ENCODE data around the gene FKBP14.
A peak's percentile ranks its signal among the peaks of the same experiment; 100 is the strongest.
"Not testable (repeated sequence)": the region's sequence is repeated elsewhere in the genome, so short reads cannot be mapped to it uniquely, and the experiment has no call there.

FKBP14 gene

DNA sequence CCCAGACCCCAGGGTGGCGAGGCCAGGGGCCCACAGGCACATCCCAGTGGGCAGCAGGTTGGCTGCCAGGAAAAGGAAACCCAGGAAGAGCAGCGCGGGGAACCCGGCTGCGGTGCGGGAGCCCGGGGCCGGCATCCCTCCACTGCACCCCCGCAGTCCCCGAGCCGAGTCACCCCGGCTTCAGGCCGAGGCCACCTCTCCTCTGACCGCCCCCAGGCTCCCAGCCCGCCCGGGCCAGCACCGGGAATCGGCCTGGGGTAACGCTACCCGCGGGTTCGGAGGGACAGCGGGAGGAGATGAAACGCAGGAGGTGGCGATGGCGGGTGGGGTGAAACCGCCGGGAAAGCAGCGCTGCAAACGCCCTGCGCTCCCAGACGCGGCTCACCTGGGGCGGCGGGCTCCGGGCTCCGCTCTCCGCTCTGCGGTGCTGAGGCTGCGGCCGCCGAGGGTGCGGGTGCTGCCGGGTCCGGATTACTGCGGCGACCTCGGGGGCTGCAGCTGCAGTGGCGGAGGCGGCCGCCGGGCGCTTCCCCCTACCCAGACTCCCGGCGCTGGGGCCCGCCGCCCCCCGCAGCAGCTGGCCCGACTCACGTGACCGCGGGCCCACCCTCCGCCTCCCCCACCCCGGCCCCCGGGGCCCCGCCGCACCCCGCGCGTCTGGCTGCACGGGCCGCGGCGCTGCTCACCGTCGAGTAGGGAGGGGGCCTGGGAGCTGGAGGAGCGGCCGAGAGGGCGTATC lies 37.1 kb downstream of the FKBP14 start, which contains the start of gene SCRN1:
Gene SCRN1, minus strand, starts transcription at position 545 of the 739 bp plus-strand sequence. CDS start 20,734 bp downstream, outside the sequence.
- no peak for DNase-seq

DNA sequence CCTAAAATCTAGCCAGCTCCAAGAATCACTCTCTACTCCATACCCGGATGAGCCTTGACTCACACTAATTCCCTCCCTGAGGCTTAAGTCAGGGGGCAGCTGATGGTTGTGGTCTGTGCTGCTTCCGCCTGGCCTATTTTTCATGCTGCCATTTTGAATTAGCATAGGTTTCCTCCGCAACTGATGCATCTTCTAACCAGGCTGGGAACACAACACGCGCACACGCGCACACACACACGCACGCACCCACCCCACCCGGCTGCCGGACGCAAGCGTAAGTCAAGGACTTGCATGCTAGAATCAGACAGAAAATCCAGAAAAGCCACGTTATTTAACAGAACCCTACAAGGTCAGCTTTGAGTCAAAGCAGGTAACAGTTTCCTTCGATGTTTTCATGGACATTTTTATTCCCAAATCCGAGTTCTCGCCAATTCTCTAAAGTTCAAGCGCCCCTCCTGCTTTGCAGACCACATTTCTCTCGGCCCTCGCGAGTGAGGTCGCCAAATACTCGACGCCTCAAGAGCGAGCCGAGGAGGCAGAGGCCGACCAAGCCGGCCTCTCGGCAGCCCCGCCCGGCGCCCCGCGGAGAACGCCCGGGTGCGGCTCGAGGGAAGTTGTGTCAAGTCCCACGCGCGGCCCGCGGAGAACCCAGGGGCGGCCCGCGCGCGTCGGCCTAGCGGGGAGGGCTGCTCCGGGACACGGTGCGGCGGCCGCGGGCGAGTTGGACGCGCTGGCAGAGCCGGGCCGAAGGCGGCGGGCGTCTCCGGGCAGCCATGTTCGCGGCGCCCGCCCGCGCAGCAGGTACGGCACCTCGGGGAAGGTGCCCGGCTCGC lies 37.9 kb downstream of the FKBP14 start:
- DNase-seq = peak; percentile 20

DNA sequence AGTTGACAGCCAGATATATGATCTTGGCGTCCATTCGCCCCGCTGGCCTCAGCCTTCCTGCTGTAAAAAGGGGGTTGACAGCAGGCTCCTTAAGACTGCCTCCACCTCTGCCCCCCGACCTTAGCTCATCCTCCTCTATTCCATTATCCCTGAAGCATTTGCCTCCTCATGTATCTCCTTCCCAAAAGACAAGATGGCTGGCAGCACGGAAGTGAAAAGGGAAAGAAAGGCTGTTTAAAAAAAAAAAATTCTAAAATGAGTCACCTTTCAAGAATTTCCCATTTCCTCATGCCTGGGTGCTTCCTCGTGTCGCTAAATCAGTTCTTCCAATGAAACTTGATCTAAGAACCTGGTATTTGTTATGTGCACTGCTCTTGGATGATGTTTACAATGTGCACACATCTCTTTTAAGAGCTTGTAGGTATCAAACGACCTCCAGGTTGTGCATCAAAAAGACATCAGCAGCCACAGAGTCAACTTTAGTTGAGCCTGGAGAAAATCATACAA lies 38.6 kb downstream of the FKBP14 start:
- DNase-seq = no peak

DNA sequence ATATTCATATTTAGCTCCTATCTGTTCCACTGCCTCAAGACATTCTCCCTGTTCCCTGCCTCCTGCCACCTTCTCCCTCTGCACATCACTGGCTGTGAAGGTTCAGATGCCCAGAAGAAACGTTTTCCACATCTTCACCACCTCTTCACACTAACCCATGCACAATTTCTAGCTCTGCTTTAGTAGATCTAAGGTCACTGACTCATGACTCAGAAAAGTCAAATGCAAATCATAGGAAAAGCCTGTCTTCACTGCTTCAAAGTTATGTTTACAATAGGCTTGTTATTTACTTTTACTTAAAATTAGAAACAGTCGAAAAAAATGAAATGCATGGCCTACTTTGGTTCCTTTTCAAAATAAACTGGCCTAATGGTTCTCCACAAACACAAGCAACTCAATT lies 39.4 kb downstream of the FKBP14 start:
- DNase-seq = no peak

DNA sequence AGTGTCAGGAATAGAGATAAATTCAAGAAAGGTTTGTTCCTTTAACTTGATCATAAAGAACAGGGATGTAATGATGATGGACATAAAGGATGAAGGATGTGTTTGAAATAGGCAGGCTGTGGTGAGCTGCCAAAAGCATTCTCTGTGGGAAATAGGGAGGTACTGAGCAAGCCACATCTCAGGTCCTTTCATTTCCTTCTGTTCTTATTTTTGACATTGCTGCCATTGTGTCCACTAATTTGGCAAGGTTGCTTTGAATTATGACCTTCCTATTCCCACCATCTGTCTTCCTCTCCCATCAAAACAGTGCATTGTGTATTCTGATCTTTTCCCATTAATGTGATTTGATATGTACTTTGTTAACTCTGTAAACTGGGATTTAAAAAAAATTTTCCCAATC lies 46.4 kb downstream of the FKBP14 start:
- no peak for DNase-seq

DNA sequence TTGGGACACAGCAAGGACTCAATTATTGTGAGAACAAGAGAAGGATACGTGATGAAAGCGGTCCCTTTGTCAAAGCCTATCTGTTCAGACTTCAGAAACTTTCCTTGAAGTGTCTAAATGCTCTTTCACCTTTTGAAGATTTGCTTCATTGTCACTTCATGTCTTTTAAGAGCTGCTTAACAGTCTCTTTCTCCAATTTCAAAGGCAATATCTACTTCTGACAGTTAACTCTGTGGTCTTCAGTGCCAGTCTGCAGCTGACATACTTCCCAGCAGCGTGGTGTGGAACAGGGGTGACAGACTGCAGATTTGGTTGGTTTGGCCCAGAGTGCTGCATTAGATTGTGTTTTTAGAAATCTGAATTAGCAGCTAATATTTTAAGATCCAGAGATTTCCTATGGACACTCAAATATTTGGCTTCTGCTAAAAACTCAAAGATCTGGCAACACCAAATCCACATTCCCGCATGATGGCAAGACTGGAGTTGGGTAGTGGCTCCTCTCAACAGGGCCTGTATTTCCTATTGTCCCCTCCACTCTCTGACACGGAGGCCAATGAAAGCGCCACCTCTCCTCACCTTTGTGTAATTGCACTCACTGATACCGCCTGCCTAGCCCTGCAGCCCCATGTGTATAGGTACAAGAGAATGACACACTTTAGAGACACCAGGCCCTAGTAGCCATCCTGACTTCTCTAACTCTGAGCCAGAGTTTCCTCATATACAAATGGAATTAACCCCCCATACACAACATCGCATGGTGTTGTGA lies 48.4 kb downstream of the FKBP14 start:
- no peak for DNase-seq

DNA sequence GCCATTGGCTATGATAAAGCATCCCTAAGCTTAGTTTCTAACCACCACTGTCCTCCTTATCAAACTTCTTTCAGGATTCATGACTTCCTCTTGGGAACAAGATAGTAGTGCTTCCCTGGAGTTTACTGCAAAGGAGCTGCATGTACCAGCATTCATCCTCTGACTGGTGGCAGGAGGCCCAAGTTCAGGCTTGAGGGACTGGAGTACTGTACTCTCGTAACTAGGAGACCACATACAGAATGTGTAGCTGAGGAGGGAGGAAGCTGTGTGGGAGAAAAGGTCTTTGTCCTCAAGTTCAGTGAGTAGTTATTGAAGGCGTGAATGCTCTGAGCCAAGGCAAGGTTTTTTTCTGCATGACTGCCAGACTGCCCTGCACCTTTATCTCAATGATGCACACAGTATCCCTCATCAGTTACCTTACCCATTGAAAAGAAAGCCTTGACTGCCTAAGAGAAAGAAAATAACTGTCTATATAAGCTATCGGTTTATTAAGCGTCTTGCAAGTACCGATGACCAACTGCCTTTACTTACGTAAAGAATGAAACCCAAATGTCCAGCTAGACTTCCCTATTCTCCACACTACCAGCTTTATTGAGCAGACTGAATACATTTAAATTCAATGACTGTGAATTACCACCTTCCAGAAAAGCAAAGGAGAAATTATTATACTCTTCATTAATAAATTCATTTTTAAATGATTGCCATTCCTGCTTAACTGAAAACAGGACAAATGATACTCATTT lies 49.7 kb downstream of the FKBP14 start:
- no peak for DNase-seq

DNA sequence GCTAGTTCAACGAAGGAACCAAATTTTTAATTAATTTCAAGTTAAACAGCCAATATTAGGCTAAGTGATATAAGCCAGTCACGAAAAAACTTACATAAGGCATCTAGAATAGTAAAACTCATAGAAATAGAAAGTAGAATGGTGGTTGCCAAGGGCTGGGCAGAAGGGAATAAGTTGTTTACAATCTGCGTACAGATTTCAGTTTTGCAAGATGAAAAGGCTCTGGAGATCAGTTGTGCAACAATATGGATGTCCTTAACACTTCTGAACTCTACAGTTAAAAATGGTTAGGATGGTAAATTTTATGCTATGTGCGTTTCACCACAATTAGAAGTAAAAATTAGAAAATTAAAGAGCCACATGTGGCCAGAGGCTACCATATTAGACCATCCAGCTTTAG lies 50.2 kb downstream of the FKBP14 start:
- DNase-seq = no peak

DNA sequence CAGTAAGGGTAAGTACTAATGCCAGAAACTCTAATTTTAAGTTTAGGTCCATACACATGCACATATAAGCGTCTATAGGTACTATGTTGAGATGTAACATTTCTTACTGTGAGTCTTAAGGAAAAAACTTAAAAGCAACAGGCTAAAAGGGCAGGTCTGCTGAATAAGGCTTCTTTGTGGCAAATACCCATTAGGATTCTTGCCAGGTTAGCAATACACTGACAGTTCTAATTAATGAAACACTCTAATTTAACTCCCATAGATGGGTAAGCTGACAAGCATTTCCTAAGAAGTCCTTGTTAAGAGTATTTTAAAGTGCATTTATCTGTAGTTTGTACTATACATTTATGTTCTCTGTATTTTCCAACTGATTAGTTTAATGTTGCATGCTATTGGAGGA lies 50.9 kb downstream of the FKBP14 start:
- no peak for DNase-seq

DNA sequence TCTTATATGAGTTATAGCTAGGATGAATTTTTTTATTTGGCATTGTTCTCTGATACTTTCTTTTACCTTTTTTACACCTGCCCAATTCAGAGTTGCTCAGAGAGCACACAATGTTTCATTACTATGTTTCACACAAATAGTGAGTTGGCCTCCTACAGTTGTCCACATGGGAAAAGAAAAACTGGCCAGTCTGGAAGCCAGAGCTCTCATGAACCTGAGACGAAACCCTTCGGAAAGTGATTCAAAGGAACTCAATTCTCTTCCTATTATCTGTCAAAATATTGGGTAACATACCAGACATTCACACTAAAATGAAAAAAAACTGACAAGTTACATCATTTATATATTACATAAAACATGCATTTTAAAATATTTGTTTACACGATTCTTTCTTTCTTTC lies 52.2 kb downstream of the FKBP14 start:
- no peak for DNase-seq

DNA sequence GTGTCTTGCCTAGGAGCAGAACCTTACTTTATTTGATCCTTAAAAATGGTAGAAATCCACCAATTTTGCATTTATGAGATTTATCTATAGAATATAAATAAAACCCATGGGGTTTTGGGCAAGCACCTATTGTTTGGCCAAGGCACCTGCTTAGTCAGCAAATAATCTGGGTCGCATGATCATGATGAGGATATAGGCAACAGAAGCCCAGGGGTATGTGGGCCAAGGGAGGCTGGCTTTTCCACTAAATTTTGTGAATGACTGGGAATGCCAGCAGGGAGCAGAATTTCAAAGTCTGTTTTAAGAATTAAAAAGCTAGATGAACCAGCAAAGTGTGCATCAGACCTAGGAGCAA lies 54.2 kb downstream of the FKBP14 start:
- DNase-seq = no peak

DNA sequence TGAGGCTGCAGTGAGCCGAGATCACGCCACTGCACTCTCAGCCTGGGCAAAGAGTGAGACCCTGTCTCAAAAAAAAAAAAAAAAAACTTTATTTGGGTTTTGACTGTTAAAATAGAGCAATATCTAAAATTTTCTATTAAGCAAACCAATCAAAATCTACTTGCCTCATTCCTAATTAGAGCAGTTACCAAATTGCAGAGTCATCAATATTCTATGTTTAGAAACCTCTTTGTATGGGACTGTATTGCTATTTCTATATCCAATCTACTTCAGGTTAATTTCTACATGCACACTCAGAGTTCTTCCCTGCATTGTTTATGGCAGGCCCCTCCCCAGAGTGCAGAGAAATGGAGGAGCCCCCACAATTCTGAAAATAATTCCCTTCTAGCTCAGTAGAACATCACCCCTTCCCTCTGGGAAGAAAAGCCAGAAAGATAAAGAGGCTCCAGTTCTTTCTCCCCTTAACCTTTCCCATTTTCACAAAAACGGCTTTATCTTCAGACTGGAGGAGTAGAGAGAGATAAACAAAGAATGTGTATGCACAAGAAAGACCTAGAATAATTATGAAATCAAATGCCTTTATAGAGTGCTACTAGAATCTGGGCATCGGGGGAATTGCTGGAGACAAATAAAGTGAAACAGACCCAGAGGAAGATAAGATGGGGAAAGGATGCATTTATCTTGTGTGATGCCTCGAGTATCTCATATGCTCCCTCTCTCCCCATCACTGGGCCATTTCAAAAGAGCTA lies 54.8 kb downstream of the FKBP14 start:
- DNase-seq = no peak

DNA sequence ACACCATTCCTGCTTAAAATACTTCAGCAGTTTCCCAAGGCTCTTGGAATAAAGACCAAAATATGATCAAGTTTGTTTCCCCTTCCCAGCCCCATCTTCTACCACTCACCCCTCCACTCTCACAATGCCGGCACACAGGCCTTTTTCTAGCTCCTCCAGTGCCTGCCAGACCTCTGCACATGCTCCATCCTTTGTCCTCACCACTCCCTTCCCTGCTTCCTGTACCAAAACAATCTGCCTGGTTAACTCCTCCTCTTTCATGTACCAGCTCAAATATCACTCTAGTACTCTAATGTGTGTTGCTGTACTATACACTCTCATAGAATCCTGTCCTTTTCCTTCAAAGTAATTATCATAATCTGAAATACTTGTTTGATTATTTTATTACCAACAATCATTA lies 56.3 kb downstream of the FKBP14 start:
- DNase-seq = no peak

DNA sequence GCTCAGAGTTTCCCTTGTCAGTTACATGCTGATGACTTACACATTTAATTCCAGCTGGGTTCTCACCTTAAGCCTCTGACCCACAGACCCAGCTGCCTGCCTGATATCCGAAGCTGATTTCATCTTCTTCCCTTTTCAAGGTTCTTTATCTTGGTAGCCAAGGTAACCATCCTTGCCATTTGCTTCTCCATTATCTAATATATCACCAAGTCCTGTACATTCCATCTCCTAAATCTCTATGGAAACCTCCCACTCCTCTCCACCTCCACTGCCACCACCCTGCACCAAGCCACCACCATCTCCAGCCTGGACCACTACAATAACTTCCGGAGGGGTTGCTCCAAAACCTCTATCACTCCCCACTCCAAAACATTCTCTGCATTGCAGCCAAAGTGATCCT lies 56.8 kb downstream of the FKBP14 start:
- DNase-seq = no peak

DNA sequence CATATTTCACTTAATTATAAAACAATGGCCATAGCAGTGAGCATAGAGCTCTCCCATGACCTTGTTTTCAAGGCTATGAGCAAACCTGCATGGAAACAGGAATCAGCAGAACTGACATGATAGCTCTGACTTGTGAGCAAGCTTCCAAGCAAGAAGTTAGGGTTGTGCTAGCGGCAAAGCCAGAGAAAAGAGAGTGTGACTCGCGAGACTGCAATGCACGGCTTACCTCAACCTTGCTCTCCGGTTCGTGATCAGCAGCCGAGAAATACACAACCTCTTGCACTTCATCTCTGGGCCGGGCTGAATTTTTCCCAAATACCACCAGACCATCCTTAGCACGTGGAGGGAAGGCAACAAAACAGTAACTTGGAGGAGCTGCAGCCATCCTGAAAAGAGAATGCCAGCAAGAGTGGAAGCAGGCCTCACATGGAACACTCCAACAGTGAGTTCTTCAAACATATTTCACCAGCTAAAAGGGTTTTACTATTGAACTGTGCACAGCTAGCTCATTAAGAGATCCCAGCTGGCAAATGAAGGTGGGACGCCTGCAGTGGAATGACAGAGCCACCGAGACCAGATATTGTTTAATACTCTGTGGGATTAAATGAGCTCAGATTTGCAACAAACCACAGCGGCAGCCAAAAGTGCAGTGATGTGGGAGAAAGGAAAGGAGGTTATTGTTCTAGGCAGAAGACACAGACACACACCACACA lies 57.7 kb downstream of the FKBP14 start:
- no peak for DNase-seq

DNA sequence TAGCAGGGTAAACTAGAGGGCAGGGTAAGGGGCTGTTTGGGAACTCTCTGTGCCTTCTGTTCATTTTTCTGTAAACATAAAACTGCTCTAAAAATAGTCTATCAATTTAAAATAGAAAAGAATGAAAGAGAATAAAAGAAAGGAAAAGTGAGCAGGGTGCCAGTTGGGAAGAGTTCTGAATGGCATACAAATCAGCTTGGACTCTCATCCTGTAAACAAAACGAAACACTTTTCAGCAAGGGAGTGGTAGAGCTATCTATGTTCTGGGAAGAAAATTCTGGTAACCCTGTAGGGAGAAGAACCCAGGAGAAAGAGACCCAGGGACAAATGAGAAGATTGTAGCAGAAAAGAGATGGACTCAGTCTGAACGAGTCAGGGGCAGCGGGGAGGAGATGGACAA lies 61.5 kb downstream of the FKBP14 start:
- no peak for DNase-seq

DNA sequence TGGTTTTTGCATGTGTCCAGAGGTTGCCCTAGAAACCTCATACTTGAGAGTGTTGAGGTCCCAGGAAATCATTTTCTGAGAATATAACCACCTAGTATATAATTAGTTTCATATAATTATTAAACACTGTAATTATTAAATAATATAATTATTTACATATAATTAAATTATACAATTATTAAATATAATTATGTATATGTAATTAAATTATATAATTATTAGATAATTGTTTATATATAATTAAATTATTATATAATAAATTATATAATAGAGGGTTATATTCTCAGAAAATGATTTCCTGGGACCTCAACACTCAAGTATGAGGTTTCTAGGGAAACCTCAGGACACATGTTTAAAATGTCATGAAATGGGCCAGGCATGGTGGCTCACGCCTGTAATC lies 64.5 kb downstream of the FKBP14 start:
- DNase-seq = no peak

DNA sequence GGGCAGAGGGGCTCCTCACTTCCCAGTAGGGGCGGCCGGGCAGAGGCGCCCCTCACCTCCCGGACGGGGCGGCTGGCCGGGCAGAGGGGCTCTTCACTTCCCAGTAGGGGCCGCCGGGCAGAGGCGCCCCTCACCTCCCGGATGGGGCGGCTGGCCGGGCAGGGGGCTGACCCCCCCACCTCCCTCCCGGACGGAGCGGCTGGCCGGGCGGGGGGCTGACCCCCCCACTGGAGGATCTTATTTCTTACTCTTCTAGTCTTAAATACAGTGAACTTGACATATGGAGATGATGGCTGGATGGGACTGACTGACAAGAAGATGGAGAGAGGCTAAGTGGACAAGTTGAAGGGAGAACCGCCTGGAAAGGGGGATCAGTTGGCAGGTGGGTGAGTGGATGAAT lies 64.9 kb downstream of the FKBP14 start:
- DNase-seq = not testable (repeated sequence)

Data from CD4-positive, alpha-beta T cell treated with Interleukin-4 for 4 hours (primary cell).